ENCODE data around the gene DYRK2. TPM values are rescaled to one million over a fixed set of nuclear protein-coding genes. Genes with fewer than 3 reads are reported as not detected.

The DYRK2 gene
- total and polyA plus RNA-seq, 2 donors (not counting 3 experiments of a cell fraction or from before 2014, with no cell fraction given): 4.5 to 11.0 TPM

DNA sequence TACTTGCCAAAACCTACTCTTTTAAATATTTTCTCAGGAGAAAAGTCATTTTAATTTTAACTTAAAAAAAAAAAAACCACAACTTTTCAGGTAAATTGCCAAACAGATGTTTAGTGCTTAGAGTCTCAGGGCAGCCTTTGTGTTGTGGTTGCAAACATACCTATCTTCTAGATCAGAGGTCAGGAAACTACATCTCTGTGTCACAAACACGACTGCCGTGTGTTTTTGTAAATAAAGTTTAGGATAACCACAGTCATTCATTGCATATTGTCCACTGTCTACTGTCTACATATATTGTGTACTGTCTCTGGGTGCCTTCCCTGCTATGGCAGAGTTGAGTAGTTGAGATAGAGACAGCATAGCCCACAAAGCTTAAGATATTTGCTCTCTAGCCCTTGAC is 48.9 kb downstream of the DYRK2 start:
- no peak overlapping the region for H2AFZ ChIP-seq (ENCODE audit: low read depth, low read length)
- ChIA-PET CTCF (no interaction called here), POLR2A (no interaction called here)
- TF ChIP-seq POLR2AphosphoS5 (IDR thresholded peaks at IDR 0.05; ENCODE audit: insufficient read depth, low read depth, low read length): no peak
- TF ChIP-seq MYC (IDR thresholded peaks at IDR 0.05; ENCODE audit: low read depth, low read length): no peak
- TF ChIP-seq MAX (IDR thresholded peaks at IDR 0.05; ENCODE audit: insufficient read depth, insufficient read length): no peak
- no peak for TF ChIP-seq EZH2 (IDR thresholded peaks at IDR 0.05; ENCODE audit: borderline replicate concordance, low read depth, low read length, severe bottlenecking)
- no peak for TF ChIP-seq POLR2A (IDR thresholded peaks at IDR 0.05; ENCODE audit: low read depth, low read length)
- TF ChIP-seq GATA2 (IDR thresholded peaks at IDR 0.05; ENCODE audit: insufficient read depth, insufficient read length, low read depth, low read length): no peak
- TF ChIP-seq, protein P1, sequence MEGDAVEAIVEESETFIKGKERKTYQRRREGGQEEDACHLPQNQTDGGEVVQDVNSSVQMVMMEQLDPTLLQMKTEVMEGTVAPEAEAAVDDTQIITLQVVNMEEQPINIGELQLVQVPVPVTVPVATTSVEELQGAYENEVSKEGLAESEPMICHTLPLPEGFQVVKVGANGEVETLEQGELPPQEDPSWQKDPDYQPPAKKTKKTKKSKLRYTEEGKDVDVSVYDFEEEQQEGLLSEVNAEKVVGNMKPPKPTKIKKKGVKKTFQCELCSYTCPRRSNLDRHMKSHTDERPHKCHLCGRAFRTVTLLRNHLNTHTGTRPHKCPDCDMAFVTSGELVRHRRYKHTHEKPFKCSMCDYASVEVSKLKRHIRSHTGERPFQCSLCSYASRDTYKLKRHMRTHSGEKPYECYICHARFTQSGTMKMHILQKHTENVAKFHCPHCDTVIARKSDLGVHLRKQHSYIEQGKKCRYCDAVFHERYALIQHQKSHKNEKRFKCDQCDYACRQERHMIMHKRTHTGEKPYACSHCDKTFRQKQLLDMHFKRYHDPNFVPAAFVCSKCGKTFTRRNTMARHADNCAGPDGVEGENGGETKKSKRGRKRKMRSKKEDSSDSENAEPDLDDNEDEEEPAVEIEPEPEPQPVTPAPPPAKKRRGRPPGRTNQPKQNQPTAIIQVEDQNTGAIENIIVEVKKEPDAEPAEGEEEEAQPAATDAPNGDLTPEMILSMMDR (IDR thresholded peaks at IDR 0.05; ENCODE audit: extremely low read depth in 1 of 2, insufficient read depth in 1 of 2, low read depth in 1 of 2, low read length in 2 of 2): no peak
- no peak for TF ChIP-seq JUN (IDR thresholded peaks at IDR 0.05; ENCODE audit: borderline replicate concordance, insufficient read depth, insufficient read length, low read depth)
- TF ChIP-seq FOS (IDR thresholded peaks at IDR 0.05; ENCODE audit: borderline replicate concordance, insufficient read depth, low read length): no peak
- no TSS peak for BruUV-seq (replicated peaks)
- H3K9ac ChIP-seq (replicated peaks; ENCODE audit: extremely low read depth, insufficient read depth, low read length): no peak overlapping the region
- no peak overlapping the region for H3K4me2 ChIP-seq (ENCODE audit: insufficient read depth, low read length)
- H4K20me1 ChIP-seq (replicated peaks; ENCODE audit: control insufficient read depth, extremely low read depth, insufficient read depth, low read length): no peaks in the 10 kb centered on the region
- FAIRE-seq: no peak
- no peaks in the 10 kb centered on the region for H3K9me3 ChIP-seq (replicated peaks; ENCODE audit: control insufficient read depth, insufficient read depth, low read length)
- H3K79me2 ChIP-seq (ENCODE audit: control insufficient read depth, insufficient read depth, low read length): no peaks in the 10 kb centered on the region
- no peaks in the 10 kb centered on the region for H3K4me1 ChIP-seq (ENCODE audit: control insufficient read depth, extremely low read depth, insufficient read depth, low read length)
- intact Hi-C loops (cut with micrococcal nuclease) (no loop called here), dilution Hi-C loops (cut with MboI; ENCODE audit: extremely low pct_ligation_motif_present, low sequenced_read_pairs) (no loop called here)
- H3K4me3 ChIP-seq (replicated peaks in 1 of 3; ENCODE audit: insufficient read depth in 1 of 3, low read depth in 1 of 3, low read length in 3 of 3): no peak overlapping the region
- no peak for DNase-seq (ENCODE audit: low read depth, low spot score)
- H3K27ac ChIP-seq (ENCODE audit: insufficient read depth, low read depth, low read length): no peak overlapping the region
- H3K27me3 ChIP-seq (ENCODE audit: control insufficient read depth in 2 of 2, insufficient read depth in 2 of 2, low read length in 2 of 2): peaks cover 8 to 29% of the 10 kb centered on the region in 2 experiments
- no peaks in the 10 kb centered on the region for H3K36me3 ChIP-seq (ENCODE audit: control insufficient read depth in 2 of 2, extremely low read depth in 1 of 2, insufficient read depth in 2 of 2, low read length in 2 of 2)
- H3K9me1 ChIP-seq (replicated peaks; ENCODE audit: control insufficient read depth, extremely low read depth, insufficient read depth, low read length): no peaks in the 10 kb centered on the region
